H1 (cell line): ENCODE data around the gene SEMA3A. TPM values are rescaled to one million over a fixed set of nuclear protein-coding genes. Genes with fewer than 3 reads are reported as not detected.

Experiments used
- ATF3 ChIP-seq: IDR thresholded peaks from 2 replicates; pipeline ENCODE4 v1.6.1; 2011; ENCODE audit warnings: low read depth, mild to moderate bottlenecking, low read length; ENCODE audit not compliant: insufficient read depth
- JUN ChIP-seq: IDR thresholded peaks from 2 replicates; pipeline ENCODE4 v1.6.1; 2011; ENCODE audit warnings: low read depth, mild to moderate bottlenecking, improper control_type of control experiment, low read length
- SP2 ChIP-seq: IDR thresholded peaks from 2 replicates; pipeline ENCODE4 v1.6.1; 2012; ENCODE audit warnings: mild to moderate bottlenecking, low read length, inconsistent platforms
- polyA plus RNA-seq, 7 experiments: library from polyadenylated mRNA; depleted of rRNA in 3 of 7; stranded (reverse) in 5 of 7; unstranded in 2 of 7; fragments of >200 nt in 5 of 7; fragments of 200-250 nt in 2 of 7; gene quantifications; 1 replicate in 5 of 7; 2 replicates in 1 of 7; 4 replicates in 1 of 7; pipeline versions ENCODE4 v1.2.1 to v1.2.3, GENCODE V29; 2011 to 2013; ENCODE audit warnings: missing spikeins in 2 of 7, mixed read lengths in 2 of 7
- total RNA-seq: library from RNA; stranded (reverse); fragmentation: NEBNext Ultra II Directional; extraction: Animal tissue kit (Norgen Biotek cat#: 25700); gene quantifications from 2 replicates; pipeline ENCODE4 v1.2.1, GENCODE V29; 2021

Gene SEMA3A
- total and polyA plus RNA-seq, 2 of the 8 experiments (the other 6 are each of a cell fraction or from before 2014, with no cell fraction given), result 8.1 to 45.9 TPM

DNA sequence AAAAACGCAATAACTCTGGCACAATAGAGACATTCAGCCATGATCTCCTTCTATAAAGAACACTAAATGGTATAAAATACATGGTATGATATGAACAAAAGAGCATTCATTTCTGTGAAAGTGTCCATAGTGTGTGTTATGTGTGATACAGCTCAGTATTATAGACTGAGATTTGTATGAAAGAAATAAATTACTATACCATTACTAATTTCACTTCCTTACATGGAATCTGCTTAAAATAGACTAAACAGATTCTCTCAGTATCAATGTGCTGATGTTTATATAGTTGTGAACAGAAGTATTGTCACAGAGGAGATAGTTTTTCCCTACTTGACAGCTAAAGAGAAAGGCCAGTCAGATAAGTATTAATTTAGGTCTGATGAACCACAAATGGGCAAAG, 10.8 kb downstream of the SEMA3A start (continued):
- TF ChIP-seq ATF3 (no peak), SP2 (no peak), JUN (no peak)
